GM19467 (cell line): ENCODE measurements around the gene BPHL.
"Not testable (repeated sequence)": the region's sequence is repeated elsewhere in the genome, so short reads cannot be mapped to it uniquely, and the experiment has no call there.

ENCODE experiments used
- ATAC-seq: cut with Tn5 transposase; IDR thresholded peaks from one replicate; pipeline ENCODE4 v1.9.1; 2021; ENCODE audit warnings: mild to moderate bottlenecking, moderate library complexity; ENCODE audit not compliant: unreplicated experiment

The BPHL gene

GRCh38 chr6:3155416-3155815 is 36.9 kb downstream of the BPHL start:
- ATAC-seq: not testable (repeated sequence)

DNA sequence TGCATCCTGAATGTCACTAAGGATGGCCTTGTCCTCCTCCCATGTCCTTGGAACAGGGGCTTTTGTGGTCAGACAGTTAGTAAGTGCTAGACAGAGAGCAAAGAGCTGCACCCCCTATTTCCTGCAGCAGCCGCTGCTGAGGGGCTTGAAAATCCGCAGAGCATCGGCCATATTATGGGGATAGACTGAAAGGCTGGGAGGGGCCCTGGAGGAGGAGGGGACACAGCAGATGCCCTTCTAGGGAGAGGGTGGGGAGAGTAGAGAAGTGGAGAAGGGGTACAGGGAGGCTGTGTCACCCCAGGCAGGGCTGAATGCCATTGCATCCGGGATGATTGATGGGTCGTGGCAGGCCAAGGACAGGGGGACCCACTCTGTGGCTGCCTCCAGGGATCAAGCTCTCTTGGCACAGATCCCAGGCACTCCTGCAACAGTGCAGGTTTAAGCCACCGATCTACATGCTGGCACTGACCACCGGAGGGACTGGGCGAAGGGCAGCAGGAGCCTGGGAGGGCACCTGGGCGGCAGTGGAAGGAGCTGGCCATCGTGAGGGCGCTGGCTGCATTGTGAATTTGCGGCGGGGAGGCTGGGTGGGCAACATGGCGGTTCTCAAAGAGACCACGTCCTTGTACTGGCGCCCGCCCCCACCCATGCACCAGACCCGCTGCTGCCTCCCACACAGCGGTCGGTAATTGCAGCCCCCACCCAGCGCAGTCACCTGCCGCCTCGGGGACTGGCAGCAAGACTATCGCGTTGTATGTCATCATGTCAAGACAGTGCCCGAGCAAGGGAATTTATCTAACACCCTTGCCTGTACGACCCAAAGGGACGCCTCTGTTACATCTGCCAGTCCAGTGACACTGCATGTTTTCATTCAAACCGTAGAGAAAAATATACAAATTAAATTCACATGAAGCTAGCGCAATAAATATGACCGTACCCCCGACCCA is 37.9 kb downstream of the BPHL start:
- ATAC-seq: not testable (repeated sequence)

- peak; percentile 82 for ATAC-seq
These were observed 38.8 kb downstream of the BPHL start, which contains the start of gene TUBB2A for GRCh38 chr6:3157131-3157933. TUBB2A (minus strand) TSS chr6:3157544; CDS start chr6:3157463, 81 bp downstream.

GRCh38 chr6:3159805-3160781 is 41.6 kb downstream of the BPHL start:
- no peak for ATAC-seq

DNA sequence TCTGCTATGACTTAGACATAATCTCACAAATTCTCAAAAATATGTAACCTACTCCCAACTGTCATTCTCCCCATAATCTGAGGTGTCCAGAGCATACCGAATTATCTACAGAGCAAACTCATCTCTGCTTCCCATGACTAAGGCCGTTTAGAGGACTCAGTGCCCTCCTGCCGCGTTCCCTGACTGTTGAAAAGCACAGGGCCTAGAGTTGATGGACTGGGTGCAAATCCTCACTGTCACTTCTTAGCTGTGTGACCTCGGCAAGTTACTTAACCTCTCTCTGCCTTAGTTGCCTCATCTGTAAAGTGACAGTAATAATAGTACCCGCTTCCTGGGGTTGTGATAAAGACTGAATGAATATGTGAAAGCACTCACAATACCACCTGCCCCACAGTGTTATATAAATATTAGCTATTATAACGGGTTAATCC is 43.6 kb downstream of the BPHL start:
- no peak for ATAC-seq

GRCh38 chr6:3162565-3163247 is 44.2 kb downstream of the BPHL start:
- ATAC-seq: peak; percentile 40

GRCh38 chr6:3163248-3163594 is 44.7 kb downstream of the BPHL start:
- peak; percentile 11 for ATAC-seq

- ATAC-seq: no peak
These were observed 45.9 kb downstream of the BPHL start for GRCh38 chr6:3164388-3164787.

- no peak for ATAC-seq
These were observed 47.4 kb downstream of the BPHL start for GRCh38 chr6:3165631-3166534.

GRCh38 chr6:3166535-3167225 is 48.2 kb downstream of the BPHL start:
- ATAC-seq: not testable (repeated sequence)

DNA sequence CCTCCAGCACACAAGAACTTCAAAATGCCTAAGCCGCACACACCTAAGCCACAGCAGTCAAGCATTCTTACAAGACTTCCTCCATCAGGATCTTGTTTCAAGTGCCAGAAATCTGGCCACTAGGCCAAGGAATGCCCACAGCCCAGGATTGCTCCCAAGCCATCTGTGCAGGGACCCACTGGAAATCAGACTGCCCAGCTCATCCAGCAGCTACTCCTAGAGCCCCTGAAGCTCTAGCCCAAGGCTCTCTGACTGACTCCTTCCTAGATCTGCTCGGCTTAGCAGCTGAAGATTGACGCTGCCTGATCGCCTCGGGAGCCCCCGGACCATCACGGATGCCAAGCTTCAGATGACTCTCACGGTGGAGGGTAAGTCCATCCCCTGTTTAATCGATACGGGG is 49.5 kb downstream of the BPHL start:
- not testable (repeated sequence) for ATAC-seq

DNA sequence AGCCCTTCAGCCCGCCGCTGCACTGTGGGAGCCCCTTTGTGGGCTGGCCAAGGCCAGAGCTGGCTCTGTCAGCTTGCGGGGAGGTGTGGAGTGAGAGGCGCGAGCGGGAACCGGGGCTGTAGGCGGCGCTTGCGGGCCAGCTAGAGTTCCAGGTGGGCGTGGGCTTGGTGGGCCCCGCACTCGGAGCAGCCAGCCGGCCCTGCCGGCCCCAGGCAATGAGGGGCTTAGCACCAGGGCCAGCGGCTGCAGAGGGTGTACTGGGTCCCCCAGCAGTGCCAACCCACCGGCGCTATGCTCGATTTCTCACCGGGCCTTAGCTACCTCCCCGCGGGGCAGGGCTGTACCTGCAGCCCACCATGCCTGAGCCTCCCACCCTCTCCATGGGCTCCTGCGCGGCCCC is 52.2 kb downstream of the BPHL start:
- not testable (repeated sequence) for ATAC-seq

GRCh38 chr6:3171313-3172175 is 53.0 kb downstream of the BPHL start:
- ATAC-seq: not testable (repeated sequence)

DNA sequence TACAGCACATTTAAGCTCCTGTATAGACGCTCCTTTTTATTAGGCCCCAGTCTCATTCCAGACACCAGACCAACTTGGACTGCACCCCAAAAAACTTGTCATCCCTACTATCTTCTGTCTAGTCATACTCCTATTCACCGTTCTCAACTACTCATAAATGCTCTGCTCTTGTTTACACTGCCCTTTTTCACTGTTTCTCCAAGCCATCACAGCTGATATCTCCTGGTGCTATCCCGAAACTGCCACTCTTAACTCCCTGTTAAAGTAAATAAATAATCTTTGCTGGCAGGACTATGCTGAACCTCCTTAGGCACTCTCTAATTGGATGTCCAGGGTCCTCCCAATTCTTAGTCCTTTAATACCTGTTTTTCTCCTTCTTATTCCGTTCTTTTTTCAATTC is 54.3 kb downstream of the BPHL start:
- ATAC-seq: not testable (repeated sequence)

DNA sequence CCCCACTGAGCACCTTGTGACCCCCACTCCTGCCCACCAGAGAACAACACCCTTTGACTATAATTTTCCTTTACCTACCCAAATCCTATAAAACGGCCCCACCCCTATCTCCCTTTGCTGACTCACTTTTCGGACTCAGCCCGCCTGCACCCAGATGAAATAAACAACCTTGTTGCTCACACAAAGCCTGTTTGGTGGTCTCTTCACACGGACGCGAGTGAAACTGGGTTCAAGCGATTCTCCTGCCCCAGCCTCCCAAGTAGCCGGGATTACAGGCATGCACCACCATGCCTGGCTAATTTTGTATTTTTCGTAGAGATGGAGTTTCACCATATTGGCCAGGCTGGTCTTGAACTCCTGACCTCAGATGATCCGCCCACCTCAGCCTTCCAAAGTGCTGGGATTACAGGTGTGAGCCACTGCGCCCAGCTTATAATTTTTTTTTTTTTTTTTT is 55.2 kb downstream of the BPHL start:
- ATAC-seq: not testable (repeated sequence)

DNA sequence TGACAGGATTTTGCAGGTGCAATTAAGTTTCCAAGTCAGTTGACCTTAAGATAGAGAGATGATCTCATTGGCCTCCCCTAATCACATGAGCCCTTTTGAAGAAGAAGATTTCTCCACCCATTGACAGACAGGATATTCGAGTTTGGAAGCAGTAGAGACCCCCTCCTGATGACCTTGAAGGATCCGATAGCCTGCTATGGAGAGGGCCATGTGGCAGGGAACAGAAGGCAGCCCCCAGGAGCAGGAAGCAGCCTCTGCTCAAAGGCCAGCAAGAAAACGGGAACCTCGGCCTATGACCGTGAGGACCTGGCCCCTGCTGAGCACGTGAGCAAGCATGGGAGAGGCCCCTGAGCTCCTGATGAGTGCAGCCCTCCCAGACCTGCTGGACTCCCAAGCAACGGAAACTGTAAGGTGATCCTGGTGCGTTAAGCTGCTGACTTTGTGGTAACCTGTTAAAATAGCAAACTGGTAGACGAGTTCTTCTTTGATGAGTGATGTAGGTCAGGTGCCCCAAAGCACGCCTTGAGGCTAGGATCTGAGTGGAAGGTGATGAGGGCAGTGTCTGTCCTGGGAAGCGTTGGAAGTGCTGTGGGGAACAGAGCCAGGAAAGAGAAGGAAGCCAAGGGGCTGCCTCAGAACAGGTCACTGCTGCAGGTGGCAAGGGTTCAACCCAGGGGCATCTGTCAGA is 57.3 kb downstream of the BPHL start:
- ATAC-seq: no peak
